GM18498 (cell line): ENCODE measurements around the gene SPEM2.

Source experiments
- ATAC-seq: cut with Tn5 transposase; IDR thresholded peaks from one replicate; pipeline ENCODE4 v1.9.1; 2021; ENCODE audit warnings: mild to moderate bottlenecking, moderate library complexity; ENCODE audit not compliant: unreplicated experiment

SPEM2 gene

GRCh38 chr17:7419819-7420610 lies 5.4 kb upstream of the SPEM2 start, which contains the start of gene SPEM1:
TSS of gene SPEM1 (plus strand) at chr17:7420324. CDS start at chr17:7420385, 61 bp downstream.
- no peak for ATAC-seq

GRCh38 chr17:7421186-7421585 lies 4.2 kb upstream of the SPEM2 start:
- ATAC-seq, result no peak

- no peak for ATAC-seq
Observed at GRCh38 chr17:7423679-7424078, 1.7 kb upstream of the SPEM2 start.

GRCh38 chr17:7425756-7426155 lies 340 bp downstream of the SPEM2 start:
- no peak for ATAC-seq

GRCh38 chr17:7426203-7426863 lies 917 bp downstream of the SPEM2 start:
- ATAC-seq, result no peak

- ATAC-seq, result no peak
Observed at GRCh38 chr17:7426896-7427489, 1.6 kb downstream of the SPEM2 start.

GRCh38 chr17:7427549-7427948 lies 2.1 kb downstream of the SPEM2 start:
- ATAC-seq, result no peak

- no peak for ATAC-seq
Observed at GRCh38 chr17:7428557-7428956, 3.1 kb downstream of the SPEM2 start, which contains the start of gene SPEM3. TSS of gene SPEM3 (plus strand) at chr17:7428857. CDS start at chr17:7428903, 46 bp downstream.

- no peak for ATAC-seq
Observed at GRCh38 chr17:7429722-7430121, 4.3 kb downstream of the SPEM2 start.

- ATAC-seq, result no peak
Observed at GRCh38 chr17:7431231-7431630, 5.8 kb downstream of the SPEM2 start.

GRCh38 chr17:7432296-7432695 lies 6.9 kb downstream of the SPEM2 start:
- no peak for ATAC-seq

GRCh38 chr17:7435676-7436555 lies 10.5 kb downstream of the SPEM2 start:
- ATAC-seq, result peak; percentile 15

- no peak for ATAC-seq
Observed at GRCh38 chr17:7436556-7437368, 11.3 kb downstream of the SPEM2 start.

- no peak for ATAC-seq
Observed at GRCh38 chr17:7437369-7437863, 12.0 kb downstream of the SPEM2 start.

GRCh38 chr17:7437950-7438614 lies 12.7 kb downstream of the SPEM2 start:
- ATAC-seq, result no peak

- ATAC-seq, result no peak
Observed at GRCh38 chr17:7438656-7439460, 13.4 kb downstream of the SPEM2 start.

- ATAC-seq, result no peak
Observed at GRCh38 chr17:7439462-7440112, 14.2 kb downstream of the SPEM2 start, which contains the start of gene FGF11. TSS of gene FGF11 (plus strand) at chr17:7439512. CDS start at chr17:7439621, 109 bp downstream.
